K562 (cell line): Measurements from ENCODE around the gene DYSF. TPM values are rescaled to one million over a fixed set of nuclear protein-coding genes. Genes with fewer than 3 reads are reported as not detected.
A peak's percentile ranks its signal among the peaks of the same experiment; 100 is the strongest.

Experiments
- ATF3 ChIP-seq, 2 experiments: fragments of 450-650 bp in 1 of 2; sonication (generic) in 1 of 2; formaldehyde crosslinking in 1 of 2; IDR thresholded peaks in 1 of 2; conservative IDR thresholded peaks in 1 of 2; 2 replicates each; pipeline versions ENCODE4 v1.6.1 to v1.8.1; 2016 to 2023; ENCODE audit warnings: mild to moderate bottlenecking in 2 of 2, moderate library complexity in 2 of 2, inconsistent platforms in 1 of 2, missing genetic modification reagents in 1 of 2
- ATF7 ChIP-seq: fragments of 450-650 bp; IDR thresholded peaks from 2 replicates; pipeline ENCODE4 v1.7.1; 2014; ENCODE audit warnings: mild to moderate bottlenecking, moderate library complexity
- BCOR ChIP-seq: fragments of 450-650 bp; IDR thresholded peaks from 2 replicates; pipeline ENCODE4 v1.6.1; 2016
- BRF1 ChIP-seq: IDR thresholded peaks from 3 replicates; pipeline ENCODE4 v1.6.1; 2011; ENCODE audit warnings: borderline replicate concordance, mild to moderate bottlenecking; ENCODE audit not compliant: insufficient read length; ENCODE audit errors: extremely low read depth
- CBFA2T2 ChIP-seq: fragments of 450-650 bp; conservative IDR thresholded peaks from 2 replicates; pipeline ENCODE4 v1.6.1; 2017; ENCODE audit warnings: mild to moderate bottlenecking
- CBX3 ChIP-seq, 2 experiments: IDR thresholded peaks; 1 replicate in 1 of 2; 2 replicates in 1 of 2; pipeline ENCODE4 v1.6.1; 2012; ENCODE audit warnings: inconsistent platforms in 2 of 2, low read length in 2 of 2, borderline replicate concordance in 1 of 2, control low read depth in 1 of 2
- CCNT2 ChIP-seq: IDR thresholded peaks from 2 replicates; pipeline ENCODE4 v1.6.1; 2011; ENCODE audit warnings: borderline replicate concordance, low read depth, mild to moderate bottlenecking, moderate library complexity, mixed read lengths, low read length; ENCODE audit not compliant: insufficient read length; ENCODE audit errors: extremely low read depth
- CXXC5 ChIP-seq: fragments of 250-450 bp; sonication (Bioruptor Pico); IDR thresholded peaks from 2 replicates; pipeline ENCODE4 v1.8.0; 2022; ENCODE audit warnings: inconsistent platforms, mild to moderate bottlenecking, moderate library complexity
- ELK1 ChIP-seq: sonication (generic); formaldehyde crosslinking; IDR thresholded peaks from 2 replicates; pipeline ENCODE4 v1.8.1; 2022; ENCODE audit warnings: missing genetic modification reagents
- EP300 ChIP-seq: IDR thresholded peaks from 2 replicates; pipeline ENCODE4 v1.6.1; 2012; ENCODE audit warnings: low read length, improper control_type of control experiment
- HDAC2 ChIP-seq: fragments of 450-650 bp; IDR thresholded peaks from 2 replicates; pipeline ENCODE4 v1.6.1; 2016; ENCODE audit warnings: mild to moderate bottlenecking
- L3MBTL2 ChIP-seq: fragments of 450-650 bp; IDR thresholded peaks from 2 replicates; pipeline ENCODE4 v1.6.1; 2016; ENCODE audit warnings: mild to moderate bottlenecking, moderate library complexity
- MAFG ChIP-seq: fragments of 450-650 bp; conservative IDR thresholded peaks from 2 replicates; pipeline ENCODE4 v1.6.1; 2016; ENCODE audit warnings: missing genetic modification characterization, missing compliant biosample characterization
- MAFK ChIP-seq: IDR thresholded peaks from 2 replicates; pipeline ENCODE4 v1.6.1; 2011; ENCODE audit warnings: low read length, improper control_type of control experiment
- NR2C2 ChIP-seq, 2 experiments: fragments of 200-800 bp in 1 of 2; sonication (Bioruptor generic) in 1 of 2; sonication (generic) in 1 of 2; formaldehyde crosslinking in 1 of 2; IDR thresholded peaks; 2 replicates each; pipeline versions ENCODE4 v1.6.1 to v1.8.0; 2016 to 2022; ENCODE audit warnings: mild to moderate bottlenecking in 1 of 2, missing compliant biosample characterization in 1 of 2, missing genetic modification characterization in 1 of 2, missing genetic modification reagents in 1 of 2
- POLR2AphosphoS5 ChIP-seq: IDR thresholded peaks from 2 replicates; pipeline ENCODE4 v1.6.1; 2011; ENCODE audit warnings: mild to moderate bottlenecking, low read depth, low read length, moderate library complexity; ENCODE audit not compliant: control insufficient read depth, insufficient read depth
- RCOR1 ChIP-seq, 2 experiments: IDR thresholded peaks; 2 replicates each; pipeline ENCODE4 v1.6.1; 2012; ENCODE audit warnings: low read depth in 2 of 2, low read length in 2 of 2, borderline replicate concordance in 1 of 2, improper control_type of control experiment in 1 of 2
- SMAD4 ChIP-seq: fragments of 250-450 bp; sonication (Bioruptor Pico); conservative IDR thresholded peaks from 2 replicates; pipeline ENCODE4 v1.8.0; 2021; ENCODE audit warnings: inconsistent platforms, mild to moderate bottlenecking, moderate library complexity
- SMARCA4 ChIP-seq: fragments of 450-650 bp; IDR thresholded peaks from 2 replicates; pipeline ENCODE4 v1.6.1; 2016
- TCF3 ChIP-seq: sonication (generic); formaldehyde crosslinking; IDR thresholded peaks from 2 replicates; pipeline ENCODE4 v1.4.0; 2020; ENCODE audit warnings: mild to moderate bottlenecking, missing genetic modification reagents
- ZNF316 ChIP-seq: fragments of 450-650 bp; IDR thresholded peaks from 2 replicates; pipeline ENCODE4 v1.6.1; 2016
- polyA plus RNA-seq, 8 experiments: library from polyadenylated mRNA; depleted of rRNA in 4 of 8; stranded (reverse) in 5 of 8; unstranded in 3 of 8; fragments of >200 nt; fragmentation: Nextera tagmentation in 2 of 8; fragmentation: Illumina TruSeq in 1 of 8; extraction: Ambion mirVana in 2 of 8; extraction: Trizol in 1 of 8; gene quantifications; 2 replicates each; pipeline versions ENCODE4 v1.2.1 to v1.2.3, GENCODE V29; 2011 to 2014; ENCODE audit warnings: inconsistent platforms in 1 of 8, missing spikeins in 1 of 8
- total RNA-seq, 7 experiments: library from RNA; depleted of rRNA in 6 of 7; stranded (reverse); fragments of >200 nt in 6 of 7; fragmentation: Illumina TruSeq in 2 of 7; extraction: Trizol in 2 of 7; gene quantifications; 2 replicates each; pipeline versions ENCODE4 v1.2.1 to v1.2.3, GENCODE V29; 2011 to 2021; ENCODE audit warnings: low replicate concordance in 1 of 7
- TF ChIP-seq, protein P1 (sequence below): conservative IDR thresholded peaks from 2 replicates; pipeline ENCODE4 v1.6.1; 2011; ENCODE audit warnings: low read depth, mild to moderate bottlenecking, low read length; ENCODE audit not compliant: control insufficient read depth

The DYSF gene
- total and polyA plus RNA-seq, 9 of the 15 experiments (the other 6 are each of a cell fraction or from before 2014, with no cell fraction given) = 0.01 to 0.80 (median 0.29) TPM

GRCh38 chr2:71453404-71454220, at the start of gene DYSF (continued):
- TF ChIP-seq L3MBTL2 = peak; percentile 80
- peak; percentile 90 for TF ChIP-seq ZNF316
- TF ChIP-seq HDAC2 = 0 out of 2 replicates have a peak, but pooled peaks have one; percentile 73
- peak; percentile 61 for TF ChIP-seq CXXC5
- TF ChIP-seq ATF7 = peak; percentile 33; the same call in 1 of the 2 replicates
- peak; percentile 58 for TF ChIP-seq CBFA2T2
- peak; percentile 70 for TF ChIP-seq SMARCA4
- TF ChIP-seq TCF3 = peak; percentile 47; the same call in 1 of the 2 replicates
- TF ChIP-seq NR2C2 (CRISPR knock-in tag; IDR thresholded peaks at IDR 0.05) = no peak
- TF ChIP-seq NR2C2 (tag; IDR thresholded peaks at IDR 0.05) = 0 out of 2 replicates have a peak, but pooled peaks have one; percentile 2
- 0 out of 2 replicates have a peak, but pooled peaks have one; percentile 38 for TF ChIP-seq SMAD4 (CRISPR knock-in tag)
- peak; percentile 5; the same call in 1 of the 2 replicates for TF ChIP-seq ATF3 (IDR thresholded peaks at IDR 0.05)
- TF ChIP-seq ATF3 (CRISPR knock-in tag; conservative IDR thresholded peaks at IDR 0.05) = no peak
- TF ChIP-seq CBX3 (IDR thresholded peaks at IDR 0.05; ENCODE audit: borderline replicate concordance in 1 of 2, low read length in 2 of 2) = peak in 1 of 2 experiments; percentile 44; a peak in 1 of 3 replicates
- TF ChIP-seq, protein P1, sequence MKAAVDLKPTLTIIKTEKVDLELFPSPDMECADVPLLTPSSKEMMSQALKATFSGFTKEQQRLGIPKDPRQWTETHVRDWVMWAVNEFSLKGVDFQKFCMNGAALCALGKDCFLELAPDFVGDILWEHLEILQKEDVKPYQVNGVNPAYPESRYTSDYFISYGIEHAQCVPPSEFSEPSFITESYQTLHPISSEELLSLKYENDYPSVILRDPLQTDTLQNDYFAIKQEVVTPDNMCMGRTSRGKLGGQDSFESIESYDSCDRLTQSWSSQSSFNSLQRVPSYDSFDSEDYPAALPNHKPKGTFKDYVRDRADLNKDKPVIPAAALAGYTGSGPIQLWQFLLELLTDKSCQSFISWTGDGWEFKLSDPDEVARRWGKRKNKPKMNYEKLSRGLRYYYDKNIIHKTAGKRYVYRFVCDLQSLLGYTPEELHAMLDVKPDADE = peak; percentile 37; the same call in 1 of the 2 replicates
- peak; percentile 84 for TF ChIP-seq MAFG (tag)
- peak; percentile 70 for TF ChIP-seq MAFK
- TF ChIP-seq EP300 = peak; percentile 54; the same call in 1 of the 2 replicates
- TF ChIP-seq CCNT2 = peak; percentile 65
- no peak for TF ChIP-seq BRF1
- TF ChIP-seq BCOR = peak; percentile 73
- peak in 1 of 2 experiments; percentile 43; a peak in 1 of 4 replicates for TF ChIP-seq RCOR1 (IDR thresholded peaks at IDR 0.05; ENCODE audit: borderline replicate concordance in 1 of 2, low read depth in 2 of 2, low read length in 2 of 2)
- TF ChIP-seq POLR2AphosphoS5 = peak; percentile 51; the same call in 1 of the 2 replicates
- no peak for TF ChIP-seq ELK1 (CRISPR knock-in tag)
